Astrocyte (in vitro differentiated cells and primary cell): ENCODE data around the gene SFXN3.

Source experiments
- EZH2 ChIP-seq: IDR thresholded peaks from 2 replicates; pipeline ENCODE4 v1.6.1; 2012; ENCODE audit warnings: mild to moderate bottlenecking, low read length, inconsistent platforms; ENCODE audit not compliant: insufficient read depth
- TF ChIP-seq, protein P1 (sequence below): IDR thresholded peaks from 2 replicates; pipeline ENCODE4 v1.5.1; 2011; ENCODE audit warnings: low read depth, mild to moderate bottlenecking, inconsistent platforms, low read length, moderate library complexity; ENCODE audit not compliant: insufficient read depth

DNA sequence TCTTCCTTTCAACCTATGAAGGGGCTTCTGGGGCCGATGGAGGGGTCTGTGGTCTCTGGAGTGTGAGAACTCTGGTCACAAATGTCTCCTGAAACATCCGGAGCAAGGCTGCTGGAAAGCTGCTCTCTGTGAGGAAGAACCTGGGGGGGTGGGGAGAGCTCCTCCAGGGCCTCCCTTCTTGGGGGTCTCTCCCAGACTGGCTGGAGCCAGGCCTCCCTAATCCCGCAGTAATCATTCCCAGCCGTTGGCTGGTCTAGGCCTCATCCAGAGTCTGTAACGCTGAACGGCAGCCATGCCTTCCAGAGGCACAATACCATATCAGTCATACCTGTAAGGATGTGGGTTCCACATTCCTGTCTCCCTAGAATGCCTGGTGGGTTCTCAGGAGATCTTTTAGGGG, 35.9 kb upstream of the SFXN3 start:
- TF ChIP-seq, protein P1, sequence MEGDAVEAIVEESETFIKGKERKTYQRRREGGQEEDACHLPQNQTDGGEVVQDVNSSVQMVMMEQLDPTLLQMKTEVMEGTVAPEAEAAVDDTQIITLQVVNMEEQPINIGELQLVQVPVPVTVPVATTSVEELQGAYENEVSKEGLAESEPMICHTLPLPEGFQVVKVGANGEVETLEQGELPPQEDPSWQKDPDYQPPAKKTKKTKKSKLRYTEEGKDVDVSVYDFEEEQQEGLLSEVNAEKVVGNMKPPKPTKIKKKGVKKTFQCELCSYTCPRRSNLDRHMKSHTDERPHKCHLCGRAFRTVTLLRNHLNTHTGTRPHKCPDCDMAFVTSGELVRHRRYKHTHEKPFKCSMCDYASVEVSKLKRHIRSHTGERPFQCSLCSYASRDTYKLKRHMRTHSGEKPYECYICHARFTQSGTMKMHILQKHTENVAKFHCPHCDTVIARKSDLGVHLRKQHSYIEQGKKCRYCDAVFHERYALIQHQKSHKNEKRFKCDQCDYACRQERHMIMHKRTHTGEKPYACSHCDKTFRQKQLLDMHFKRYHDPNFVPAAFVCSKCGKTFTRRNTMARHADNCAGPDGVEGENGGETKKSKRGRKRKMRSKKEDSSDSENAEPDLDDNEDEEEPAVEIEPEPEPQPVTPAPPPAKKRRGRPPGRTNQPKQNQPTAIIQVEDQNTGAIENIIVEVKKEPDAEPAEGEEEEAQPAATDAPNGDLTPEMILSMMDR = no peak
- TF ChIP-seq EZH2 = no peak
